Activated naive CD8-positive, alpha-beta T cell treated with anti-CD3 and anti-CD28 coated beads, Interleukin-2, amount 50 U/mL, for 16 hours (primary cell): ENCODE measurements around the gene NPTXR.

ENCODE experiments used
- DNase-seq: peaks from one replicate; pipeline ENCODE4 v3.0.0-alpha.2; 2020; ENCODE audit warnings: low read depth, low spot score

The NPTXR gene

DNA sequence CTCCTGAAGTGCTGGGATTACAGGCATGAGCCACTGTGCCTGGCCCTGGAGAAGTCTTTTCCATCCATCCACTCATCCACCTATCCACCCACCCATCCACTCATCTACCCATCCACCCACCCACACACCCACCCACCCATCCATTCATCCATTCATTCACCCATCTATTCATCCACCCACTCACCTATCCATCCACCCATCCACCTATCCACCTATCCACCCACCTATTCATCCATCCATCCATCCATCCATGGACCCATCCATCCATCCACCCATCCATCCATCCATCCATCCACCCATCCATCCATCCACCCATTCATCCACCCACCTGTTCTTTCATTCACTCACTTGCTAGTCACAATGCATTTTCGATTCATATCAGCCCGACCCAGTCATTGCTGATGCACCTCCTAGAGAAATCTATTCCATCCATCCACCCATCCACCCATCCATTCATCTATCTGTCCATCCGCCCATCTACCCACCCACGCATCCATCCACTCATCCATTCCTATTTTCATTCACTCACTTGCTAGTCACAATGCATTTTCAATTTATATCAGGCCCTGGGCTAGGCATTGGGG lies 70.4 kb downstream of the NPTXR start:
- DNase-seq: no peak

DNA sequence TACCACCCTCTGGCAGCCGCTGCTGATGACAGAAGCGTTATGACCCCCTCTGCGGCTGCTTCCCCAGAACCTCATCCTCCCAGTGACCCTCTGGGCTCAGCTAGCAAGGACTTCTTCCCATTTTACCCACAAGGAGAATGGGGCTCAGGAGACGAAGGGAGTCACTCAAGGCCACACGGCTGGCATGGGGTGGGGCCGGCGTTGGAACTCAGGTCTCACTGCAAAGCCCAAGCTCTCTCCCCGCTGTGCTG lies 71.3 kb downstream of the NPTXR start:
- no peak for DNase-seq

DNA sequence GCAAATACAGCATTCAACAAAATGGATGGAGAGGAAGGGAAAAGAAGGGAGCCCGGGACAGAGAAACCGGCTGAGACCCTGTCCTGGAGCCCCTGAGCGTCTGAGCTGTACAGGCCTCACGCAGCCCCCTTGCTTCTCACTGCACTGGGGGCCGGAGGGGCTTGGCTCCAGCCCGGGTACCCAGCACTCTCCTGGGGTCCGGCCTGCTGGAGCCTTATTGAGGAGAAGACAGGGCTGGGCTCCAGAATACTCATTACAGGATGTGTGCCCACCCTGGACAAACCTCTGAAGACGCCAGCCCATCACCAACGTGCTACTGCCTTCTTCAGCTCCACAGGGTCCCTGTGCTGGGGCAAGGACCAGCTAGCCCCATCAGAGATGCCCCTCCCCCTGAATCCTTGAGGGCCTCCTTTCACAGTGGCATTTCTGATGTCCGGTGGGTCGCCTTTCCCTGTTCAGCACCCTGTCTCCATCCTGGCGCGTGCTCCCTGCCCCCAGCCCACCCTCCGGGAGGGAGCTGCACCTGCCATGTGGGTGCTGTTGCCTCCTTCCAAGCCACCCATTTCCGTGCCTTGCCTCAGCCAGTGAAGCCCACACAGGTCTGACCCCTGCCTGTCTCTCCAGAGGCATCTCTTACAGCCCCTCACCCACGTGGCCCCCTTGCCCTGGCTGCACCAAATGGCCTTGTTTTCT lies 73.4 kb downstream of the NPTXR start:
- DNase-seq: no peak
